ENCODE data around the gene PLIN1. TPM values are rescaled to one million over a fixed set of nuclear protein-coding genes. Genes with fewer than 3 reads are reported as not detected.

The PLIN1 gene, protein sequence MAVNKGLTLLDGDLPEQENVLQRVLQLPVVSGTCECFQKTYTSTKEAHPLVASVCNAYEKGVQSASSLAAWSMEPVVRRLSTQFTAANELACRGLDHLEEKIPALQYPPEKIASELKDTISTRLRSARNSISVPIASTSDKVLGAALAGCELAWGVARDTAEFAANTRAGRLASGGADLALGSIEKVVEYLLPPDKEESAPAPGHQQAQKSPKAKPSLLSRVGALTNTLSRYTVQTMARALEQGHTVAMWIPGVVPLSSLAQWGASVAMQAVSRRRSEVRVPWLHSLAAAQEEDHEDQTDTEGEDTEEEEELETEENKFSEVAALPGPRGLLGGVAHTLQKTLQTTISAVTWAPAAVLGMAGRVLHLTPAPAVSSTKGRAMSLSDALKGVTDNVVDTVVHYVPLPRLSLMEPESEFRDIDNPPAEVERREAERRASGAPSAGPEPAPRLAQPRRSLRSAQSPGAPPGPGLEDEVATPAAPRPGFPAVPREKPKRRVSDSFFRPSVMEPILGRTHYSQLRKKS
- total RNA-seq: 0.26 TPM in 1 of 2 replicates, not detected in the other

DNA sequence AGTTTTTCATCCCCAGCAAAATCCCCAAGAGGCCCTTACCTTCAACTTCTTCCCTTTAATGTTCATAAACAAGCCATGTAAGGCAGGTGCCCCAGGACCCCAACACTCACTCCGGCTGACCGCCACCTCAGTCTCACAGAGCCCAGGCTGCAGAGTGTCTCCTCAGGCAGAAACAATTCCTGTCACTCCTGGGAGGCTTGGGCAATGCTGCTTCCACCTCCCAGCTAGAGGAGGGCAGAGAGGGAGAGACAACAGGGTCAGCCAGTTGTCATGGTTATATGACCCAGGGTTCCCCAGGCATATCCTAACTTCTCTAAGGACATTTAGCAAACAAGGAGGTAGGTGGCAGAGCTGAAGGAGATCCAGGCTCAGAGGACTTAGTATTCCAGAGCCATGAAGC, at the start of gene PLIN1:
Gene PLIN1 (minus strand): TSS at position 156 of the 400 bp plus-strand sequence. CDS start 1,878 bp downstream, outside the sequence.

DNA sequence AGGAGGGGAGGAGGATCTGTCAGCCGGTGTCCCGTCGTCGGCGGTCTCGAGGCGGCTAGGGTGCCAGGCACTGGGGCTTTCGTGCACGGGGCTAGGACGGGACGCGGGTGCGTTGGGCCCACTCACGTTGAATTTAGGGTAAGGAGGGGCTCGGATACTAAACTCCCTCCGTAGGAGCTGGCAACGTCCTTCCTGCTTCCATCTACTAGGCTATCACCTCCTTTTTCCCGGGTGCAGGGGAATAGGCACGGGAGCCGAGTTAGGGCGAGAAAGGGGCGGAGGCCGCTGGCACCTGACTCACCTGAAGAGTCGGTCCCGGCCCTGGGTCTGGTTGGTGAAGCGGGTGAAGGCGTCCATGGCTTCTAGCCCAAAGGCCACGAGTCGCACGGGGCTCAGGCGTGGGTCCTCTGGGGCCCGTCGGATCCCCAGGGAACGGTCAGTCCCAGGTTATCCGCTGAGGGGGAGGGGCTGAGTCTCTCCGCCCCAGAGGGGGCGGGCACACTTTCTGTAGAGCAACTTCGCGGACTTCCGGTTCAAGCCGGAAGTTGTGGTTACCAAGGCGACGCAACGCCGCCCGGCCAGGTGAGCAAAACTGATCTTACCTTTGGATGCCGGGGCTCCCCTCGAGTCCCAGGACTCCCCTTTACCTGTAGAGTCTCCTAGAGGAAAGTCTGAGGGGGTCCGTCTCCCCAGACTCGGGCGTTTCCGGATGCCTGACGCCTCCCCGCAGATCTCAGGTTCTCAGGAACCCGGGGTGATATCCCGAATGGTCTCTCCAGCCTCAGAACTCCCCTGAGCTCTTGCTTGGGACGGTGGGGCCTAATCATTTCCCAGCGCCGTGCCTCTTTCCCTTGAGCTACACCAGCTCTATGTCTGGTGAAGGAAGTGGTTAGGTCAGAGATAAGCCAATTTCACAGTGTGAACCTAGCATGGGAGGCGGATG, 11.4 kb upstream of the PLIN1 start, which contains the start of the genes PEX11A and WDR93:
Gene PEX11A (minus strand): TSS at position 479 of the 943 bp plus-strand sequence. CDS start 122 bp downstream, at position 357.
Gene WDR93 (plus strand): TSS at position 536 of the 943 bp plus-strand sequence. CDS start 10,936 bp downstream, outside the sequence.

DNA sequence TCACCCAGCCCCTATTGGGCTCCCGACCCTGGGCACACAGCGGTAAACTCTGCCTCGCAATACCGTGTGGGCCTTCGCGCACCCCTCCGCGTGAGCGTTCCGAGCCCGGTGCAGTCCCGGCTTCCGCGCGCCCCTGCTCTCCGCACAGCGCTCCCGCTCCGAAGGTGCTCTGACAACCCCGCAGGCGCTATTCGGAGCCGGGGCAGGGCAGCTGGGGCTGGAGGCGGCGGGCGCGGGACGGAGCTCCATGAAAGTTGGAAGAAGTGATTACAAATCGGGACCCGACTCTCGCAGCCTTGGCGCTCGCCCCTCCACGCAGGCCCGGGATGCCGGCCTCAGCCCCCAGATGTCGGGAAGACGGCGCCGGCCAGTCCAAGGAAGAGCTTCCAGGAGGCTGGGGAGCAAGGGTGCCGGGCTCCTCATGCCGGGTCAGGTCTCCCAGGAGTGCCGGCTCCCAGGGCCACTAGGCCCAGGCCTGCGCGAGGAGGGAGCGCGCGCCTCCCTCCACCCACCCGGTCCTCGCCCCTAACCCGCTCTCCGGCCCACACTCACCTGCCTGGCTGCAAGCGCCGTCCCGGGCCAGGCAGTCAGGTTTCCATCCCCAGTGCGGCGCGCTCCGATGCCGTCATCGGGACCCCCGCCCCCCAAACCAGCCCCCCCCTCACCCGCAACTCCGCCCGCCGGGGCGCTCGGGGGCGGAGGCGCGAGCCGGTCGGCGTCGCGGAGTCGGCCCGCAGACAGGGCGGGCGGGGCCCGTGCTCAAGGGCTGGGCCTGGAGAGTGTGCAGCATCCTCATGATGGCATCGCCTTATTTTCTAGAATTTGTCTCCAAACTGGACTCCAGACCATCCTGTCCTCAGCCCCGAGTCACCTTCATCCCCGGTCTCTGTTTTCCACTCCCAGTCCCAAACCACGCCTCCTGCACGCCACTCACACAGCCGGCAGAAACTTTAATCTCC, 24.0 kb downstream of the PLIN1 start, which contains the start of gene KIF7:
Gene KIF7 (minus strand): TSS at position 621 of the 959 bp plus-strand sequence. CDS start 2,537 bp downstream, outside the sequence.

Other genes starting within 250 kb of the PLIN1 start
- gene RHCG, start 182.8 kb downstream of the PLIN1 start, total RNA-seq: 0.16 and 0.43 TPM in 2 replicates
- 0.09 and 0.32 TPM in 2 replicates for gene TICRR, start 103.9 kb downstream of the PLIN1 start, total RNA-seq
- gene KIF7, start 23.9 kb downstream of the PLIN1 start, total RNA-seq: 13.4 and 15.1 TPM in 2 replicates
- 8.5 and 10.8 TPM in 2 replicates for gene PEX11A, start 11.4 kb upstream of the PLIN1 start, total RNA-seq
- gene WDR93, start 11.4 kb upstream of the PLIN1 start, total RNA-seq: 0.09 and 0.16 TPM in 2 replicates
- 0.17 and 0.79 TPM in 2 replicates for gene MESP1, start 71.9 kb upstream of the PLIN1 start, total RNA-seq
- 0.52 and 1.9 TPM in 2 replicates for gene MESP2, start 97.0 kb upstream of the PLIN1 start, total RNA-seq
- 30.3 and 62.4 TPM in 2 replicates for gene ANPEP, start 135.5 kb upstream of the PLIN1 start, total RNA-seq
- 23.6 and 55.5 TPM in 2 replicates for gene AP3S2, start 214.6 kb upstream of the PLIN1 start, total RNA-seq
- 11.3 and 11.8 TPM in 2 replicates for gene ARPIN, start 233.6 kb upstream of the PLIN1 start, total RNA-seq

Measured in bronchial smooth muscle cell (primary cell).